Upper lobe of right lung (tissue), 1 donor: ENCODE measurements around the gene NME4. TPM values are rescaled to one million over a fixed set of nuclear protein-coding genes. Genes with fewer than 3 reads are reported as not detected.

Experiments used
- ATAC-seq: fragments of 200-7000 bp; cut with Tn5 transposase; one replicate; pipeline ENCODE4 v1.9.1; 2020; ENCODE audit warnings: mild to moderate bottlenecking, moderate library complexity
- DNase-seq: peaks from one replicate; pipeline ENCODE4 v3.0.0-alpha.2; 2020
- H3K27ac ChIP-seq: fragments of 200-600 bp; one replicate; pipeline ENCODE4 v1.8.0; 2022
- H3K27me3 ChIP-seq: fragments of 200-600 bp; one replicate; pipeline ENCODE4 v1.8.0; 2022; ENCODE audit warnings: mild to moderate bottlenecking
- H3K36me3 ChIP-seq: fragments of 200-600 bp; one replicate; pipeline ENCODE4 v1.8.0; 2022
- H3K4me1 ChIP-seq: fragments of 200-600 bp; one replicate; pipeline ENCODE4 v1.8.0; 2022
- H3K4me3 ChIP-seq: fragments of 200-600 bp; one replicate; pipeline ENCODE4 v1.8.0; 2022; ENCODE audit warnings: mild to moderate bottlenecking
- H3K9me3 ChIP-seq: fragments of 200-600 bp; one replicate; pipeline ENCODE4 v1.8.0; 2022
- CTCF ChIP-seq: fragments of 200-600 bp; IDR thresholded peaks from one replicate; pipeline ENCODE4 v1.8.0; 2022; ENCODE audit warnings: antibody characterized with exemption
- intact Hi-C: fragments of 100-400 bp; cut with DNase I; formaldehyde crosslinking; loops from one replicate; pipeline ENCODE4 v1.11.0; 2022
- total RNA-seq: library from RNA; stranded (reverse); fragmentation: NEBNext Ultra II Directional; extraction: Animal tissue kit (Norgen Biotek cat#: 25700); gene quantifications from one replicate; pipeline ENCODE4 v1.2.1, GENCODE V29; 2021
- donor health status: DM: no; HTN: yes; CAD: no; lungs with severe emphysema.

The NME4 gene
- total RNA-seq, 1 donor from 2014 or later = 45.6 TPM

- Histone ChIP-seq H3K4me1 (peaks cover 13% of the 10 kb centered on the region), H3K27ac (no peak overlapping the region), H3K9me3 (no peaks in the 10 kb centered on the region), H3K4me3 (no peak overlapping the region), H3K36me3 (no peaks in the 10 kb centered on the region), H3K27me3 (no peaks in the 10 kb centered on the region)
- intact Hi-C loops = no loop called here
- ATAC-seq (no peak), DNase-seq (no peak)
- no peak for TF ChIP-seq CTCF
Measured at GRCh38 chr16:430904-431303, 33.9 kb downstream of the NME4 start.

GRCh38 chr16:440627-441026 lies 43.6 kb downstream of the NME4 start:
- intact Hi-C loops = no loop called here
- no peak for ATAC-seq
- DNase-seq = no peak
- Histone ChIP-seq H3K4me1 (no peaks in the 10 kb centered on the region), H3K36me3 (no peaks in the 10 kb centered on the region), H3K9me3 (no peaks in the 10 kb centered on the region), H3K27ac (no peak overlapping the region), H3K4me3 (no peak overlapping the region), H3K27me3 (no peaks in the 10 kb centered on the region)
- TF ChIP-seq CTCF = no peak

- intact Hi-C loops = no loop called here
- H3K27me3 ChIP-seq = no peaks in the 10 kb centered on the region
- TF ChIP-seq CTCF = no peak
- no peaks in the 10 kb centered on the region for H3K36me3 ChIP-seq
- ATAC-seq = no peak
- no peaks in the 10 kb centered on the region for H3K9me3 ChIP-seq
- no peak for DNase-seq
- H3K27ac ChIP-seq = no peak overlapping the region
- no peaks in the 10 kb centered on the region for H3K4me1 ChIP-seq
- no peak overlapping the region for H3K4me3 ChIP-seq
Measured at GRCh38 chr16:441447-441846, 44.4 kb downstream of the NME4 start.

- no peak for TF ChIP-seq CTCF
- Histone ChIP-seq H3K27ac (no peak overlapping the region), H3K4me3 (no peak overlapping the region), H3K4me1 (no peaks in the 10 kb centered on the region), H3K9me3 (no peaks in the 10 kb centered on the region), H3K27me3 (no peaks in the 10 kb centered on the region), H3K36me3 (no peaks in the 10 kb centered on the region)
- DNase-seq (no peak), ATAC-seq (peak; percentile 23)
- intact Hi-C loops = no loop called here
Measured at GRCh38 chr16:442976-443375, 46.0 kb downstream of the NME4 start.

- Histone ChIP-seq H3K36me3 (no peaks in the 10 kb centered on the region), H3K4me3 (no peak overlapping the region), H3K4me1 (no peaks in the 10 kb centered on the region), H3K27me3 (no peaks in the 10 kb centered on the region), H3K27ac (no peak overlapping the region), H3K9me3 (no peaks in the 10 kb centered on the region)
- ATAC-seq (no peak), DNase-seq (no peak)
- intact Hi-C loops = no loop called here
- no peak for TF ChIP-seq CTCF
Measured at GRCh38 chr16:444027-444426, 47.0 kb downstream of the NME4 start.

GRCh38 chr16:445566-445965 lies 48.6 kb downstream of the NME4 start:
- Histone ChIP-seq H3K27ac (no peak overlapping the region), H3K4me3 (no peak overlapping the region), H3K4me1 (no peaks in the 10 kb centered on the region), H3K36me3 (no peaks in the 10 kb centered on the region), H3K27me3 (no peaks in the 10 kb centered on the region), H3K9me3 (no peaks in the 10 kb centered on the region)
- DNase-seq (no peak), ATAC-seq (no peak)
- no peak for TF ChIP-seq CTCF
- intact Hi-C loops = no loop called here
